CD4-positive, alpha-beta memory T cell (primary cell): Measurements from ENCODE around the gene EVI2B. TPM values are rescaled to one million over a fixed set of nuclear protein-coding genes. Genes with fewer than 3 reads are reported as not detected.

Source experiments
- CTCF ChIA-PET: fragments of 350-600 bp; sonication (Branson Sonifier 250); formaldehyde crosslinking; loops from one replicate; lab custom pipeline; 2021; ENCODE audit warnings: inconsistent platforms; ENCODE audit not compliant: partially characterized antibody; lab: Charles Lee
- POLR2A ChIA-PET: fragments of 350-600 bp; sonication (Branson Sonifier 250); formaldehyde crosslinking; loops from one replicate; lab custom pipeline; 2021; ENCODE audit not compliant: partially characterized antibody; lab: Charles Lee
- DNase-seq, 5 donors: peaks; one replicate each; pipeline versions ENCODE4 v3.0.0 to v3.0.0-alpha.2; 2020 to 2022; ENCODE audit warnings: mixed read lengths in 1 of 5
- H3K27ac ChIP-seq: one replicate; pipeline ENCODE4 v1.7.0; 2013; ENCODE audit warnings: low read depth, low read length
- H3K27me3 ChIP-seq: 2 replicates; pipeline ENCODE4 v1.7.0; 2013; ENCODE audit warnings: mild to moderate bottlenecking, low read length, moderate library complexity; ENCODE audit not compliant: insufficient read depth
- H3K36me3 ChIP-seq: 2 replicates; pipeline ENCODE4 v1.7.0; 2013; ENCODE audit warnings: mild to moderate bottlenecking, low read length, moderate library complexity; ENCODE audit not compliant: insufficient read depth
- H3K4me1 ChIP-seq: 2 replicates; pipeline ENCODE4 v1.7.0; 2013; ENCODE audit warnings: mild to moderate bottlenecking, low read length, moderate library complexity; ENCODE audit not compliant: insufficient read depth
- H3K4me3 ChIP-seq, 2 donors: one replicate each; pipeline ENCODE4 v1.7.0; 2013; ENCODE audit warnings: low read length in 2 of 2, mild to moderate bottlenecking in 1 of 2
- H3K9me3 ChIP-seq, 2 donors: one replicate each; pipeline ENCODE4 v1.7.0; 2013; ENCODE audit warnings: low read length in 2 of 2, control low read depth in 1 of 2; ENCODE audit not compliant: control insufficient read depth in 1 of 2
- H3K27ac Mint-ChIP-seq, 7 donors: one replicate each; pipeline ENCODE4 v1.8.0; 2020 to 2021; ENCODE audit warnings: mixed read lengths in 7 of 7, mild to moderate bottlenecking in 6 of 7, inconsistent platforms in 3 of 7, moderate library complexity in 3 of 7
- H3K27me3 Mint-ChIP-seq, 2 donors: one replicate each; pipeline ENCODE4 v1.8.0; 2020 to 2021; ENCODE audit warnings: mixed read lengths in 2 of 2
- H3K36me3 Mint-ChIP-seq, 2 donors: one replicate each; pipeline ENCODE4 v1.8.0; 2020 to 2021; ENCODE audit warnings: mixed read lengths in 2 of 2, inconsistent platforms in 1 of 2, mild to moderate bottlenecking in 1 of 2
- H3K4me1 Mint-ChIP-seq, 4 donors: one replicate each; pipeline ENCODE4 v1.8.0; 2020 to 2021; ENCODE audit warnings: mixed read lengths in 4 of 4, mild to moderate bottlenecking in 1 of 4
- H3K4me3 Mint-ChIP-seq, 8 donors: one replicate each; pipeline ENCODE4 v1.8.0; 2020 to 2021; ENCODE audit warnings: mixed read lengths in 8 of 8, mild to moderate bottlenecking in 7 of 8, moderate library complexity in 6 of 8, inconsistent platforms in 3 of 8
- H3K9me3 Mint-ChIP-seq, 8 donors: one replicate each; pipeline ENCODE4 v1.8.0; 2020 to 2021; ENCODE audit warnings: mixed read lengths in 8 of 8, mild to moderate bottlenecking in 5 of 8, inconsistent platforms in 3 of 8, moderate library complexity in 1 of 8
- intact Hi-C: fragments of 100-400 bp; cut with micrococcal nuclease; formaldehyde crosslinking; loops from one replicate; pipeline ENCODE4 v1.15.1; 2023
- polyA plus RNA-seq, 2 donors: library from polyadenylated mRNA; unstranded; fragments of 300-500 nt; fragmentation: Illumina TruSeq; gene quantifications; one replicate each; pipeline ENCODE4 v1.2.3, GENCODE V29; 2021
- total RNA-seq, 2 experiments: library from RNA; stranded (reverse); gene quantifications; one replicate each; pipeline ENCODE4 v1.2.3, GENCODE V29; 2021

EVI2B gene
- total and polyA plus RNA-seq, 4 experiments from 2014 or later = 99.2 to 176 (median 139) TPM

GRCh38 chr17:31321481-31321880 is 7.6 kb upstream of the EVI2B start, which contains the start of gene EVI2A:
EVI2A (minus strand) TSS chr17:31321622; CDS start chr17:31319013, 2,609 bp downstream.
- POLR2A ChIA-PET = interaction anchor here (0.6 to 8.2 kb wide), 5 partner anchors 12 to 1154 kb away, joined by 3 to 197 read pairs (median 3); partner anchors contain the start of gene EVI2B
- DNase-seq = peak; percentile 83 to 96 (median 88)
- Mint-ChIP-seq H3K9me3 (no peaks in the 10 kb centered on the region), H3K27ac (peak within 1 kb of the TSS; percentile 91 to 98 (median 95)), H3K36me3 (peaks cover 22 to 31% of the 10 kb centered on the region in 2 donors), H3K4me1 (peaks cover 19 to 45% (median 26%) of the 10 kb centered on the region in 4 donors), H3K27me3 (no peaks in the 10 kb centered on the region), H3K4me3 (peak within 1 kb of the TSS; percentile 80 to 95 (median 90))
- CTCF ChIA-PET = interaction anchor here (1.8 kb wide), 1 partner anchor 8 kb away, joined by 7 read pairs; the partner anchor contains the start of gene EVI2B
- H3K36me3 ChIP-seq = no peaks in the 10 kb centered on the region
- intact Hi-C loops = loop anchor here (1.0 to 5.0 kb wide), 6 partner anchors 11 to 104 kb away; no protein-coding TSS in a partner anchor
- H3K27ac ChIP-seq = peak within 1 kb of the TSS; percentile 73
- peak within 1 kb of the TSS; percentile 87 to 92 for H3K4me3 ChIP-seq
- no peaks in the 10 kb centered on the region for H3K27me3 ChIP-seq
- no peaks in the 10 kb centered on the region for H3K9me3 ChIP-seq
- peaks cover 24% of the 10 kb centered on the region for H3K4me1 ChIP-seq

- H3K27me3 ChIP-seq = no peaks in the 10 kb centered on the region
- H3K36me3 ChIP-seq = no peaks in the 10 kb centered on the region
- peak overlapping the region; percentile 87 to 92 for H3K4me3 ChIP-seq
- peaks cover 15 to 31% of the 10 kb centered on the region in 2 donors for H3K36me3 Mint-ChIP-seq
- peak overlapping the region; percentile 91 to 98 (median 95) for H3K27ac Mint-ChIP-seq
- ChIA-PET POLR2A (interaction anchor here (2.3 to 8.2 kb wide), 2 partner anchors 11 to 168 kb away, joined by 18 to 197 read pairs; partner anchors contain the start of gene EVI2B), CTCF (interaction anchor here (1.4 to 1.8 kb wide), 3 partner anchors 7 to 54 kb away, joined by 6 to 9 read pairs (median 7); partner anchors contain the start of gene EVI2B)
- no peaks in the 10 kb centered on the region for H3K9me3 Mint-ChIP-seq
- no peak for DNase-seq
- H3K4me1 Mint-ChIP-seq = peaks cover 23 to 51% (median 32%) of the 10 kb centered on the region in 4 donors
- intact Hi-C loops = loop anchor here (1.0 to 5.0 kb wide), 6 partner anchors 10 to 103 kb away; no protein-coding TSS in a partner anchor
- H3K9me3 ChIP-seq = no peaks in the 10 kb centered on the region
- H3K27me3 Mint-ChIP-seq = no peaks in the 10 kb centered on the region
- H3K27ac ChIP-seq = peak overlapping the region; percentile 73
- peaks cover 31% of the 10 kb centered on the region for H3K4me1 ChIP-seq
- peak overlapping the region; percentile 80 to 95 (median 90) for H3K4me3 Mint-ChIP-seq
Measured at GRCh38 chr17:31320791-31321190, 6.9 kb upstream of the EVI2B start.

GRCh38 chr17:31320241-31320640 is 6.4 kb upstream of the EVI2B start:
- no peaks in the 10 kb centered on the region for H3K9me3 Mint-ChIP-seq
- intact Hi-C loops = loop anchor here (2.0 to 5.0 kb wide), 4 partner anchors 13 to 103 kb away; no protein-coding TSS in a partner anchor
- peak in 1 of 5 donors; percentile 11 for DNase-seq
- Histone ChIP-seq H3K4me3 (peak overlapping the region; percentile 87 to 92), H3K9me3 (no peaks in the 10 kb centered on the region), H3K27me3 (no peaks in the 10 kb centered on the region), H3K36me3 (no peaks in the 10 kb centered on the region), H3K4me1 (peaks cover 37% of the 10 kb centered on the region), H3K27ac (peak overlapping the region; percentile 73)
- H3K36me3 Mint-ChIP-seq = peaks cover 12 to 31% of the 10 kb centered on the region in 2 donors
- POLR2A ChIA-PET = interaction anchor here (1.1 to 8.2 kb wide), 6 partner anchors 11 to 188 kb away, joined by 3 to 197 read pairs (median 7); partner anchors contain the start of gene EVI2B
- peaks cover 26 to 54% (median 35%) of the 10 kb centered on the region in 4 donors for H3K4me1 Mint-ChIP-seq
- peak overlapping the region; percentile 80 to 95 (median 90) for H3K4me3 Mint-ChIP-seq
- H3K27me3 Mint-ChIP-seq = no peaks in the 10 kb centered on the region
- CTCF ChIA-PET = interaction anchor here (1.1 to 2.2 kb wide), 6 partner anchors 9 to 186 kb away, joined by 3 to 9 read pairs (median 4); no protein-coding TSS in a partner anchor
- H3K27ac Mint-ChIP-seq = peak overlapping the region; percentile 60 to 98 (median 92)

- Histone ChIP-seq H3K27ac (peak overlapping the region; percentile 73), H3K36me3 (no peaks in the 10 kb centered on the region), H3K4me1 (peaks cover 48% of the 10 kb centered on the region), H3K4me3 (peak overlapping the region; percentile 87 to 92), H3K27me3 (no peaks in the 10 kb centered on the region), H3K9me3 (no peaks in the 10 kb centered on the region)
- Mint-ChIP-seq H3K27me3 (no peaks in the 10 kb centered on the region), H3K9me3 (no peaks in the 10 kb centered on the region), H3K36me3 (peaks cover 12 to 34% of the 10 kb centered on the region in 2 donors), H3K4me3 (peak overlapping the region; percentile 86 to 95 (median 90)), H3K27ac (peak overlapping the region; percentile 92 to 97 (median 93)), H3K4me1 (peaks cover 32 to 62% (median 41%) of the 10 kb centered on the region in 4 donors)
- ChIA-PET POLR2A (interaction anchor here (0.6 to 8.2 kb wide), 8 partner anchors 9 to 228 kb away, joined by 3 to 197 read pairs (median 4); partner anchors contain the start of gene EVI2B), CTCF (interaction anchor here (1.0 to 2.2 kb wide), 8 partner anchors 8 to 187 kb away, joined by 3 to 9 read pairs (median 4); no protein-coding TSS in a partner anchor)
- peak in 3 of 5 donors; percentile 33 to 43 (median 38) for DNase-seq
- intact Hi-C loops = loop anchor here (5.0 kb wide), 1 partner anchor 497 kb away; the partner anchor contains the start of gene CRLF3
Measured at GRCh38 chr17:31318851-31319661, 5.2 kb upstream of the EVI2B start.

GRCh38 chr17:31318298-31318801 is 4.5 kb upstream of the EVI2B start:
- DNase-seq = peak; percentile 64 to 89 (median 69)
- Histone ChIP-seq H3K4me3 (peak overlapping the region; percentile 87 to 92), H3K36me3 (no peaks in the 10 kb centered on the region), H3K27me3 (no peaks in the 10 kb centered on the region), H3K9me3 (no peaks in the 10 kb centered on the region), H3K4me1 (peaks cover 48% of the 10 kb centered on the region), H3K27ac (peak overlapping the region; percentile 73)
- peaks cover 28 to 61% (median 36%) of the 10 kb centered on the region in 4 donors for H3K4me1 Mint-ChIP-seq
- H3K27ac Mint-ChIP-seq = peak overlapping the region; percentile 92 to 97 (median 93)
- H3K9me3 Mint-ChIP-seq = no peaks in the 10 kb centered on the region
- H3K4me3 Mint-ChIP-seq = peak overlapping the region; percentile 86 to 95 (median 90)
- ChIA-PET POLR2A (interaction anchor here (0.7 to 8.2 kb wide), 5 partner anchors 9 to 171 kb away, joined by 3 to 197 read pairs (median 7); partner anchors contain the start of gene EVI2B), CTCF (interaction anchor here (1.0 to 2.2 kb wide), 3 partner anchors 52 to 102 kb away, joined by 3 to 6 read pairs (median 6); no protein-coding TSS in a partner anchor)
- intact Hi-C loops = loop anchor here (5.0 kb wide), 1 partner anchor 496 kb away; the partner anchor contains the start of gene CRLF3
- peaks cover 12 to 36% of the 10 kb centered on the region in 2 donors for H3K36me3 Mint-ChIP-seq
- no peaks in the 10 kb centered on the region for H3K27me3 Mint-ChIP-seq

GRCh38 chr17:31314782-31315100 is 887 bp upstream of the EVI2B start:
- CTCF ChIA-PET = interaction anchor here (1.4 kb wide), 1 partner anchor 11 kb away, joined by 3 read pairs; no protein-coding TSS in a partner anchor

More at GRCh38 chr17:31314782-31315100, 887 bp upstream of the EVI2B start:
- no peaks in the 10 kb centered on the region for H3K9me3 Mint-ChIP-seq
- POLR2A ChIA-PET = no interaction called here
- H3K36me3 Mint-ChIP-seq = peaks cover 12 to 40% of the 10 kb centered on the region in 2 donors
- intact Hi-C loops = loop anchor here (5.0 kb wide), 5 partner anchors 38 to 492 kb away; partner anchors contain the start of gene CRLF3
- Histone ChIP-seq H3K27me3 (no peaks in the 10 kb centered on the region), H3K27ac (peak overlapping the region; percentile 36), H3K9me3 (no peaks in the 10 kb centered on the region), H3K4me3 (peak overlapping the region in 1 of 2 donors; percentile 4), H3K4me1 (peaks cover 44% of the 10 kb centered on the region), H3K36me3 (no peaks in the 10 kb centered on the region)
- H3K4me3 Mint-ChIP-seq = peak overlapping the region; percentile 58 to 97 (median 91)
- H3K27ac Mint-ChIP-seq = peak overlapping the region; percentile 81 to 96 (median 88)
- peaks cover 23 to 65% (median 32%) of the 10 kb centered on the region in 4 donors for H3K4me1 Mint-ChIP-seq
- no peak for DNase-seq
- no peaks in the 10 kb centered on the region for H3K27me3 Mint-ChIP-seq
